DLD1 (cell line): Measurements from ENCODE around the gene AKR7A2.
"Not testable (repeated sequence)": the region's sequence is repeated elsewhere in the genome, so short reads cannot be mapped to it uniquely, and the experiment has no call there.

ENCODE experiments used
- in situ Hi-C: cut with HindIII; loops from 2 replicates; pipeline ENCODE4 v1.10.0; 2017; ENCODE audit warnings: low sequenced_read_pairs

Gene AKR7A2

GRCh38 chr1:19310061-19310460, 1.9 kb downstream of the AKR7A2 start:
- in situ Hi-C loops, result no loop called here

- in situ Hi-C loops, result no loop called here
These were observed 2.7 kb downstream of the AKR7A2 start for GRCh38 chr1:19309123-19309813.

- in situ Hi-C loops, result no loop called here
These were observed 3.4 kb downstream of the AKR7A2 start for GRCh38 chr1:19308509-19308907.

- in situ Hi-C loops, result no loop called here
These were observed 4.0 kb downstream of the AKR7A2 start for GRCh38 chr1:19307794-19308508.

GRCh38 chr1:19306941-19307340, 5.0 kb downstream of the AKR7A2 start:
- in situ Hi-C loops, result no loop called here

GRCh38 chr1:19305880-19306279, 6.1 kb downstream of the AKR7A2 start:
- in situ Hi-C loops, result no loop called here

- in situ Hi-C loops, result not testable (repeated sequence)
These were observed 7.9 kb downstream of the AKR7A2 start for GRCh38 chr1:19304081-19304480.

GRCh38 chr1:19300211-19300610, 11.7 kb downstream of the AKR7A2 start:
- in situ Hi-C loops, result no loop called here

- in situ Hi-C loops, result no loop called here
These were observed 17.3 kb downstream of the AKR7A2 start for GRCh38 chr1:19294638-19295037.

- in situ Hi-C loops, result no loop called here
These were observed 22.7 kb downstream of the AKR7A2 start for GRCh38 chr1:19289244-19289643.

GRCh38 chr1:19288324-19289241, 23.4 kb downstream of the AKR7A2 start, which contains the start of gene AKR7A3:
Gene AKR7A3, minus strand, starts transcription at chr1:19288770. Its CDS starts 61 bp downstream, at chr1:19288709.
- in situ Hi-C loops, result not testable (repeated sequence)

GRCh38 chr1:19287436-19288185, 24.3 kb downstream of the AKR7A2 start:
- in situ Hi-C loops, result no loop called here

- in situ Hi-C loops, result not testable (repeated sequence)
These were observed 26.1 kb downstream of the AKR7A2 start for GRCh38 chr1:19285807-19286206.

- in situ Hi-C loops, result not testable (repeated sequence)
These were observed 26.6 kb downstream of the AKR7A2 start for GRCh38 chr1:19285366-19285765.

- in situ Hi-C loops, result no loop called here
These were observed 27.1 kb downstream of the AKR7A2 start for GRCh38 chr1:19284881-19285280.

GRCh38 chr1:19283891-19284290, 28.1 kb downstream of the AKR7A2 start:
- in situ Hi-C loops, result no loop called here

GRCh38 chr1:19274636-19275035, 37.3 kb downstream of the AKR7A2 start:
- in situ Hi-C loops, result no loop called here

- in situ Hi-C loops, result not testable (repeated sequence)
These were observed 38.0 kb downstream of the AKR7A2 start for GRCh38 chr1:19273844-19274531.

- in situ Hi-C loops, result no loop called here
These were observed 38.7 kb downstream of the AKR7A2 start for GRCh38 chr1:19273106-19273843.
